NCI-H146 (cell line): ENCODE measurements around the gene C10orf120.
A peak's percentile ranks its signal among the peaks of the same experiment; 100 is the strongest.

ENCODE experiments used
- DNase-seq: peaks from one replicate; lab custom pipeline; 2025; lab: John Stamatoyannopoulos, UW

The C10orf120 gene

DNA sequence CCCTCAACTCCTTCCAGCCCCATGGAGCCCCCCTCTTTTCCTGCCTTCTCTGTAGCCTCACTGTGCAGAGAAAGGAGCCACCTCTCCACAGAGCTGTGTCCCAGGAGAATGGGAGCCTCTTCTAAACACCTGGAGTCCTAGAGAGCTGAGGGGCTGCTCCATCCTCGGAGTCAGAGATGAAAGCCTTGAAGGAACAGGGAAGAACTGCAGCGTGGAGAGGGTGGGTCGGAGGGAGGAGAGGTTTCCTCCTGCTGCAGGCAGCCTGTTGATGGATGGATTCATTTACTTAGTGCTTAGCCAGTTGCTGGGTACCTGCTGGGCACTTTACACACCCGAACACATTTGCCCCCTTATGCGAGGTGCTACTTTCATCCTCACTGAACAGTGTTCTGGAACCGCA, 39.0 kb downstream of the C10orf120 start:
- DNase-seq: no peak

DNA sequence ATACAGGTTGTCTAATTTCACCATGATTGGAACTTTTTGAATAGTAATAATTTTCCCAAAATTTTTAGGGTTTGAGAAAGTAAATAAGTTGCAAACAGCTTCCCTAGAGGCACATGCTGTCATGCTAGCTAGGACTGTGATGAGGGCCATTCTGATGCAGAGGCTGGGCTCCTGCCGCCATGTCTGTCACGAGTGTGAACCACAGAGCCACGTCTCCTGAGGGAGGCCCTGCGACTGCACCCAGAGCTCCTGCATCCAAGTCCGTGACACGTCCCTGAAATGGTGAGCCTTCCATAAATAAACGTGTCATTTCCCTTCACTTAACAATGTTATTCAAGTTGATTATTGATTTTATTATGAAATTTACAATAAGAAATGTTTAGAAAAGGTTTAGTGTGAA, 40.0 kb downstream of the C10orf120 start:
- DNase-seq: no peak

DNA sequence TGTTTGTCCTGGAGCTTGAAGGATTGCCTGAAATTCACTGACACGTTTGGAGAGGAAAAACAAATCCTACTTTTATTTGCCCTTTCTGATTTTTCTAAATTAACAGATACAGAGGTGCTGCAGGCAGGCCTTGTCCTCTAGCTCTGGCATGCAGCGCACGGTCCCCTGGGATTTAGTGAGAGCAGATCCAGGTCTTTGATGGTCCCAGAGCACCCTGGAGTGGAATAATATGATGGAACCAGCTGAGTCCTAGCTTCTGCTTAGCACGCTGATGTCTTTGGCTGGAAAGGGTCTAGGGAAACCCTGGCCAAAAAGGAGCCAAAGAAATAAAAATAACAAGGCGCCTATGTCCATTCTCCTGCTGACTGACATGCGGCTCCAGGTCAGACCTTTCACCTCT, 40.5 kb downstream of the C10orf120 start:
- no peak for DNase-seq

DNA sequence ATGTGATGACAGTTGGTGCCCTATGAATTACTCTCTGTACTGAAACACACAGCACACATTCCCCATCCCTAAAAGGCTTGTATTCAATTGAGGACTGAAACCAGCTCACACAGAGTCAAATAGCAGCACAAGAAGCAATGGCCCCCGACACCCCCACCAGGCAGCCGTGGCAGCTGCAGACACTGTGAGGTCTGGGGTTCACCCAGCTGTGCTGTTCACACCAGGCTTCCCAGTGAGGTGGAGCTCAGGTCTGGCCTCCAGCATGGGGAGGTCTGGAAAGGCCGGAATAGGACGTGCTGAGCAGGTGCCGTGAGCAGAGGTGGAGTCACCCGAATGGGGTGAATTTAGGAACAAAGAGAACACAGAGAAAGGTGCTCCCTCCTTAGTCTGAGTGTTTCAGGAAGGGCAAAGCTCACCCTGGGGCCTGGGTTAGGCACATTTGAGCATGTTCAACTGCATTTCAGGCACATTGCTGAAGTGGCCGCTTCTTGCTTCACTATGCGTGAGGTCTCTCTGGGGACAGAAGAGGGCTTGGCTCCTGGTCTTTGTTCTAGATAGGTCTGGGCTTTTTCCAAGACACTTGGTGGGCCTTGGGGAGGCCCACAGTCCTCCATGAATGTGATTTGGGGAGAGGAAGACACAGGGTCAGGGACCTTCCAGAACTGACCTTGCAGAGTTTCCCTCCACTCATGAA, 41.1 kb downstream of the C10orf120 start:
- DNase-seq: no peak

DNA sequence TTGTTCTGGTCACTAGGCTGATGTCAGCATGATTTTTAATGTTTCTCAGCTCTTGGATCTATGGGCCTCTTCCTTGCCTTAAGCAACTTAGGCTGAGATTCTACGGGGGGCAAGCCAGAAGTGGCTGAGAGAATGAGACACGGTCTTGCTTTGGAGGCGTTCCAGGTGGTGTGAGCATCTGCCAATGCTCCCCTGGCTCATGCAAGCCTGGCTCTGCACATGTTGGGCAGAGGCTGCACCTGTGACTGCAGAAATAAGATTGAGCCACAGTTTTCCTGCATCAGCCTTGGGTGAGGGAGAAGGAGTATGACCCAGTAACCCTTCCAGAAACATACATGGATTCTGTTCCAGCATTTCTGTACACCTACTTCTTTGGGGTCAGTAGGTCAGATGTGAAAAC, 41.9 kb downstream of the C10orf120 start:
- DNase-seq: no peak

DNA sequence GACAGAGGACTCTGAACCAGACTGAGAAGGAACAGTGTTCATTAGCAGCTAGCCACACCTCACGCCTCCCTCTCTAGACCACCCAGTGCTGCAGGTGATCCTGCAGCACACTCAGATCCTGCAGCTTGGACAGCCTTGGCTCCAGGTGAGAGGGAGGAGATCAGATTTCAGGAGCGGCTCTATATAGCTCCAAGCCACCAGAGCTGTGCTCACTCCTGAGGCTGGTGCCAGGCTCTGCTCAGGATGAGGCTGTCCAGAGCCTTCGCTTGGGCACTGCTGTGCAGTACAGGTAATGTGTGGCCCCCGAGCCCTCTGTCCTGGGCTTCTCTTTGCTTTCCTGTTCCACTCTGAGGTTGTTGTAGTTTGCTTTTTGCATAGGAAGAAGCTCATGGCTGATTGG, 42.4 kb downstream of the C10orf120 start:
- peak; percentile 2 for DNase-seq

DNA sequence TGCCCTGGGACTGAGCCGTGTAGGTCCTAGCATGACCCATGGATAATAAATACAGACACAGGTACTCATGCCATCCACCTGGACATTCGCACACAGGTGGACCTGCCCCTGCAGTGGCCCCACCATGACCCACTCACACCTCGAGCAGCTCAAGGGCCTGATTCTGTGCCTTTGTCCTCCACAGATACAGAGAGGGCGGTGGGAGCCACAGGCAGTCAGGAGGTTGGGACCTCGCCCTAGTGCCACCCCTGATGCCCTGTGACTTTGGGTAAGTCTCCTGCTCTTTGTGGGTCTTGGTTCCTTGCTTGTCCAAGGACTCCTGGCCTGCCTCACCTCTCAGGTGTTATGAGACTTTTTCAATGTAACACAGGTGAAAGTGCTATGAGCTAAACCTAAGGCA, 42.9 kb downstream of the C10orf120 start:
- DNase-seq: no peak

DNA sequence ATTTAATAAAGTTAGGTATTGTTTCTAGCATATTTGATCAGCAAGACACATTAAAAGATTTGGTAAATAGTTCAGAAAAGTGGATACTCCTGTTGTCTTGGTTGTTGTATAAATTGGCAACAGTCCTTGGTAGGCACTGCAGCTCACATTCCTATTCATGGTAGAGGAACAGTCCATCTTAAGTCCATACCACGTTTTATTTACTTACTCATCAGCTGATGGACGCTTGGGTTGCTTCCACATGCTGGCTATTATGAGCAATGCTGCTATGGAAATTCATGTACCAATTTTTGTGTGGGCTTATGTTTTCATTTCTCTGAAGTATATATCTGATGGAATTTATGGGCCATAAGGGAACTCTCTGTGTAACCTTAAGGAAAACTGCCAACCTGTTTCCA, 43.3 kb downstream of the C10orf120 start:
- DNase-seq: no peak

DNA sequence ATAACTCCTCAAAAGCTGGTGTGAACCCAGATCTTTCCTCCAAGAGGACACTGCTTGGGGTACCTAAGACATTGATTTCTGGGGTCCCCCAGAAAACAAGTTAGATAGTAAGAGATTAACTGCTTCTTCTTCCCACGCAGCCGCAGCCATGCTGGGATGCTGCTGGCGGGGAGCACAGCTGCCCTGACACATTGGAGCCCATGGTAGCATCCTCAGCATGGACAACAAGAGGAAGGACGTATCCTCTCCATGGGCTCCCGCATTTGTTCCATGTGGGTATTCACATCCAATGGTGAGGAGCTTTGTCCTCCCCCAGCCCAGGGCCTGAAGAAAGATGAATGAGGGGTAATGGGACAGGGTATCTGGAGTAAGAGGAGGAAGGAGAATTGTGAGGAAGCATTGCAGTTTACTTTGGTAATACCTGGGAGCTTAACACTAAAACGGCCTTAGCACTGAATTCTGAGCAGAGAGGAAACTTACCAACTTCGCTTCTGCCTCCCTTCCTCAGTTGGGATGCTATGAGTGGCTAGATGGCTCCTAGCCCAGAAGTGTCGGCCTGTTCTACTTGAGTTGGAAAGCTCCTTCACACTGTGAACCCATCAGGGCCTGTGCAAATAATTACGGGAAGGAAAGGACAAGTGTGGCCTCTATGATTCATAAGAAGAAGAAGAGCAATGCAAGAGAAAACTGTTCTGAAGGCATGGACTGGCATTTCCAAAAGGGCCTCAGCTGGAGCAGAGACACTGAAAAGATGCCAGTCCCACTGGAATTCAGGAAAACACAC, 43.9 kb downstream of the C10orf120 start:
- no peak for DNase-seq

DNA sequence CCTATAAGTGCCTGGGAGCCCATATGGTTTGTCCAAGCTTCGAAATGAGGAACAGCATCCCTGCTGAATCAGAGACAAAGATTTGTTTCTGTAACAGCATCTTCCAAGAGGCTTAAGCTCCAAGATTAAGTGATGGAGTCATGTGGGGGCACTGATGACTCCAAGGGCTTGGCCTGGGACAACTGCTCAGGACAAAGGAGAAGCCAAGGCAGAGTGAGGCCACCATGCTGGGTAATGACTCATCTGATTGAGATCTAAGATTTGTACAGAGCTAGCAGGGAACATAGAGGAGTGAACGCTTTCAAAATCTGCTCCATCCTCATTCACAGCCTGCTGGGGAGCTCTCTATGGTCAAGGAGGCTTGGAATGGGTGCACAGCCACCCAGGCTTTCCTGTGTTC, 49.3 kb downstream of the C10orf120 start:
- no peak for DNase-seq

DNA sequence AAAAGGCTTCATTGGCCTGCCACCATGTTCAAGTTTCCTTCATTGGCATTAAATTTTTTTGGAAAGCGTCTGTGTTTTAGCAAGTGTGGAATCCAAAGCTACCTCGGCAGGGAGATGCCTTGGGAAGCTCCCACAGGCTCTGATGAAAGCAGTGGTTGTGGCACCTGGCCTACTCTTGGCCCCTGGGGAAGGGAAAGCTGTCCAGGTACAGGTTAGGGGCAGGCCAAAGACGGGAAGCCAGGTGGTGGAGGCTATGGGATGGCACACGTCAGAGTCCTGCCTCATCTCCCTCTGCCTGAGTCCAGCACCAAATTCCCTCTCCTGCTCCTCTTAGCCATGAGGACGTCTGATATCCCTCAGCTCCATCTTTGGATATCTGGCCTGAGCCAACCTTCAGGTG, 49.7 kb downstream of the C10orf120 start:
- no peak for DNase-seq

DNA sequence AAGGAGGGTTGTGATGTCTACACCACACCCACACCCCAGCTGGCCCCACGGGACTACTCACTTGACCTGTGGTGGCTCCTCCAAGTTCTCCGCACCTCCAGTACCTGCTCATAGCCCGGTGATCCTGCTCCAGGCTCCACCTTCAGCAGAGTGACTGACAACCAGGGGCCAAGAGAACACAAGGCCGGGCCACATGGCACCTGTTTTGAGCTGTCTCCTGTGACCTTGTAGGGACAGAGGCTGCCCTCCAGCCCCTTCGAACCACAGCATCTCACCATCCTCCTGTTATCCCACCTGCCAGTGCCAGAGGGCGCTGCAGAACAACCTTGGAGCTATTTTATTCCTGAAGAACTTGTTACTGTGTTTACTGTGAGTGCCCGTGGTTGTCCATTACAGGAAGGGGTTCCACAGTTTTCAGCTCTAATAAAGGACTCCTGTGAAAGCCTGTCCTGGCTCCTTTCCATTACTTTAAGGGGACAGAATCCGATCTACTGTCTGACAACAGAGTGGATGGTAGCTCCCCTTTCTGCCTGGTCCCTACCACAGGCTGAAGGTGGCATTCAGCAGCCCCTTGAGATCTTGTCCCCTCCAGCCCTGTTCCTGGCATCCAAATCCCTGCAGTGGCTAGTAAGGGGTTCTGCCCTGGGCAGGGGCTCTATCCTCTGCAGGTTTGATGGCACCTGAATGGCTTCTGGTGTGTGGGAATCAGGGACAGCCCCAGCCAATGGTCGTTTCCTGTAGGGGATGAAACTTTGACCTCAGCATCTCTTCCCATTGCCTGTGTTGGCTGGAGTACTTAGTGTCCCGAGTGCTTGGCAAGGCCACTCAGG, 50.8 kb downstream of the C10orf120 start:
- DNase-seq: peak; percentile 32
